KMS-11 (cell line): ENCODE results near the gene SYT17.

Experiments used
- H2AFZ ChIP-seq: fragments of 200-600 bp; sonication (generic); 2 replicates; pipeline ENCODE4 v1.6.1; 2016; ENCODE audit warnings: antibody characterized with exemption, mixed run types, low read depth
- H3K27ac ChIP-seq: fragments of 200-600 bp; sonication (generic); 2 replicates; pipeline ENCODE4 v1.6.1; 2016; ENCODE audit warnings: mild to moderate bottlenecking, mixed run types
- H3K27me3 ChIP-seq: fragments of 200-600 bp; sonication (generic); 2 replicates; pipeline ENCODE4 v1.6.1; 2017; ENCODE audit warnings: mild to moderate bottlenecking, low read depth, mixed run types, moderate library complexity; ENCODE audit not compliant: insufficient read depth
- H3K36me3 ChIP-seq: fragments of 200-600 bp; sonication (generic); 2 replicates; pipeline ENCODE4 v1.6.1; 2017; ENCODE audit warnings: mild to moderate bottlenecking, mixed run types; ENCODE audit not compliant: insufficient read depth
- H3K4me1 ChIP-seq: fragments of 200-600 bp; sonication (generic); 2 replicates; pipeline ENCODE4 v1.6.1; 2016; ENCODE audit warnings: mild to moderate bottlenecking, low read depth, mixed run types; ENCODE audit not compliant: poor library complexity, severe bottlenecking
- H3K4me2 ChIP-seq: fragments of 200-600 bp; sonication (generic); 2 replicates; pipeline ENCODE4 v1.7.0; 2016; ENCODE audit warnings: mild to moderate bottlenecking, mixed run types
- H3K4me3 ChIP-seq: fragments of 200-600 bp; sonication (generic); IDR thresholded peaks from 2 replicates; pipeline ENCODE4 v1.6.1; 2017; ENCODE audit warnings: low read depth, low read length, mixed read lengths; ENCODE audit not compliant: insufficient read depth
- H3K79me2 ChIP-seq: fragments of 200-600 bp; sonication (generic); 2 replicates; pipeline ENCODE4 v1.6.1; 2016; ENCODE audit warnings: low read depth, mixed run types; ENCODE audit not compliant: insufficient read depth
- H3K9ac ChIP-seq: fragments of 200-600 bp; sonication (generic); 2 replicates; pipeline ENCODE4 v1.6.1; 2016; ENCODE audit warnings: mild to moderate bottlenecking, mixed run types
- H4K20me1 ChIP-seq: fragments of 200-600 bp; sonication (generic); 2 replicates; pipeline ENCODE4 v1.6.1; 2016; ENCODE audit warnings: mild to moderate bottlenecking, mixed run types; ENCODE audit not compliant: insufficient read depth
- TF ChIP-seq, protein P1 (sequence below): fragments of 200-600 bp; sonication (generic); conservative IDR thresholded peaks from 2 replicates; pipeline ENCODE4 v1.6.1; 2017; ENCODE audit warnings: low read depth, mild to moderate bottlenecking, antibody characterized with exemption, low read length, moderate library complexity, mixed read lengths

SYT17 gene

DNA sequence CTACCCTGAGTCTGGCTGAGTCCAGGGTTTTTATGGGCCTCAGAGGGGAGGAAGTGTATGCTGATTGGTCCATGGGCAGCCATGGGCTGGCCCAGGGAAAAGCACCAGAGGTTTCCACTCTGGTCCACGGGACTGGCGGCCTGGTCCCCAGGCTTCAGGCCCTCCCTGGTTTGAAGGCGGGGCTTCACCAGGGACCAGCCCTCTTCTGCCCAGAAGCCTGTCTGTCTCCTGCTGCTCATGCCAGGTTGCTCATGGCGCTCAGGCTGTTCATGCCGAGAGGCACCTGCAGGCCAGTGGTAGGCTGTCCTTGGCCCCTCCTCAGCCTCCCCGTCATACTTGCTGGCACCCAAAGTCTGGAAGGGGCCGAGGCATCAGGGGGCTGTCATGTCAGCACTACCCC, 72.5 kb downstream of the SYT17 start:
- H3K79me2 ChIP-seq, result no peaks in the 10 kb centered on the region
- H3K36me3 ChIP-seq, result no peaks in the 10 kb centered on the region
- H3K9ac ChIP-seq, result no peak overlapping the region
- no peak overlapping the region for H2AFZ ChIP-seq
- H4K20me1 ChIP-seq, result no peaks in the 10 kb centered on the region
- TF ChIP-seq, protein P1, sequence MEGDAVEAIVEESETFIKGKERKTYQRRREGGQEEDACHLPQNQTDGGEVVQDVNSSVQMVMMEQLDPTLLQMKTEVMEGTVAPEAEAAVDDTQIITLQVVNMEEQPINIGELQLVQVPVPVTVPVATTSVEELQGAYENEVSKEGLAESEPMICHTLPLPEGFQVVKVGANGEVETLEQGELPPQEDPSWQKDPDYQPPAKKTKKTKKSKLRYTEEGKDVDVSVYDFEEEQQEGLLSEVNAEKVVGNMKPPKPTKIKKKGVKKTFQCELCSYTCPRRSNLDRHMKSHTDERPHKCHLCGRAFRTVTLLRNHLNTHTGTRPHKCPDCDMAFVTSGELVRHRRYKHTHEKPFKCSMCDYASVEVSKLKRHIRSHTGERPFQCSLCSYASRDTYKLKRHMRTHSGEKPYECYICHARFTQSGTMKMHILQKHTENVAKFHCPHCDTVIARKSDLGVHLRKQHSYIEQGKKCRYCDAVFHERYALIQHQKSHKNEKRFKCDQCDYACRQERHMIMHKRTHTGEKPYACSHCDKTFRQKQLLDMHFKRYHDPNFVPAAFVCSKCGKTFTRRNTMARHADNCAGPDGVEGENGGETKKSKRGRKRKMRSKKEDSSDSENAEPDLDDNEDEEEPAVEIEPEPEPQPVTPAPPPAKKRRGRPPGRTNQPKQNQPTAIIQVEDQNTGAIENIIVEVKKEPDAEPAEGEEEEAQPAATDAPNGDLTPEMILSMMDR, result no peak
- H3K27me3 ChIP-seq, result no peaks in the 10 kb centered on the region
- H3K4me2 ChIP-seq, result no peak overlapping the region
- no peaks in the 10 kb centered on the region for H3K4me1 ChIP-seq
- no peak overlapping the region for H3K4me3 ChIP-seq
- H3K27ac ChIP-seq, result no peak overlapping the region

DNA sequence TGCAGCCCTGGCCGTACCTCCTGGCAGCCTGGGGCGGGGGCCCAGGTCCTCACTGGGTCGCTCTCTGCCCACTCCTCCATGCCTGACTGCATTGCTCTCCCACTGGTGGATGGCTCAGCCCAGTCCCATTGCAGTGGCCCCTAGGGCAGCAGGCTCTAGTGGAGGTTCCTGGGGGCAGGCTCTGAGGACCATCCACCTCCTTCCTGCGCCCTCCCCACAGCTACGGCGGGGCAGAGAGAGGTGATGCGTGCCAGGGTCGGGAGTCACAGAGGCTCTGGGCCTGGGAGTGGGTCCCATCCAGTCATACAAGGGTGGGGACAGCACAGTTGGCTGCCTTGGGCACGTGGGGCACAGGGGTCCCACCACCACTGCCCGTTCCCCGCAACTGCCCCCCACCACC, 73.5 kb downstream of the SYT17 start:
- no peaks in the 10 kb centered on the region for H3K36me3 ChIP-seq
- H3K27me3 ChIP-seq, result no peaks in the 10 kb centered on the region
- no peak overlapping the region for H2AFZ ChIP-seq
- TF ChIP-seq, protein P1, result no peak
- no peaks in the 10 kb centered on the region for H4K20me1 ChIP-seq
- H3K4me3 ChIP-seq, result no peak overlapping the region
- no peak overlapping the region for H3K27ac ChIP-seq
- H3K4me1 ChIP-seq, result no peaks in the 10 kb centered on the region
- H3K79me2 ChIP-seq, result no peaks in the 10 kb centered on the region
- no peak overlapping the region for H3K4me2 ChIP-seq
- no peak overlapping the region for H3K9ac ChIP-seq

DNA sequence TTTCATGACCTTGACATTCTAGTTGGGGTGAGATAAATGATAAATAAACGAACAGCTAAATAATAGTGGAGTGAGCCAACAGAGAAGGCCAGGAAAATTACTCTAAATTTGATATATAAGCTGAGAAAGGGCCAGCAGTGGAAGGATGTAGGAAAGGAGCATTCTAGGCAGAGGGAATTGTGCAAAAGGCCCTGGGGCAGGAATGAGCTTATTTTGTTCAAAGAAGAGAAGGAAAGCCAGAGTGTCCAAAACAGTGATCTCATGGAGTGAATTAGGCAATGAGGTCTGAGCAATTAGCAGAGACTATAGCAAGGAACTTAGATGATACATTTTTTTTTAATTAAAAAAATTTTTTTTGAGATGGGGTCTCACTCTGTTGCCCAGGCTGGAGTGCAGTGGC, 74.1 kb downstream of the SYT17 start:
- no peak overlapping the region for H2AFZ ChIP-seq
- no peaks in the 10 kb centered on the region for H3K79me2 ChIP-seq
- no peaks in the 10 kb centered on the region for H3K27me3 ChIP-seq
- H3K27ac ChIP-seq, result no peak overlapping the region
- no peak overlapping the region for H3K9ac ChIP-seq
- H3K4me3 ChIP-seq, result no peak overlapping the region
- H3K36me3 ChIP-seq, result no peaks in the 10 kb centered on the region
- TF ChIP-seq, protein P1, result no peak
- H3K4me1 ChIP-seq, result no peaks in the 10 kb centered on the region
- no peaks in the 10 kb centered on the region for H4K20me1 ChIP-seq
- H3K4me2 ChIP-seq, result no peak overlapping the region

DNA sequence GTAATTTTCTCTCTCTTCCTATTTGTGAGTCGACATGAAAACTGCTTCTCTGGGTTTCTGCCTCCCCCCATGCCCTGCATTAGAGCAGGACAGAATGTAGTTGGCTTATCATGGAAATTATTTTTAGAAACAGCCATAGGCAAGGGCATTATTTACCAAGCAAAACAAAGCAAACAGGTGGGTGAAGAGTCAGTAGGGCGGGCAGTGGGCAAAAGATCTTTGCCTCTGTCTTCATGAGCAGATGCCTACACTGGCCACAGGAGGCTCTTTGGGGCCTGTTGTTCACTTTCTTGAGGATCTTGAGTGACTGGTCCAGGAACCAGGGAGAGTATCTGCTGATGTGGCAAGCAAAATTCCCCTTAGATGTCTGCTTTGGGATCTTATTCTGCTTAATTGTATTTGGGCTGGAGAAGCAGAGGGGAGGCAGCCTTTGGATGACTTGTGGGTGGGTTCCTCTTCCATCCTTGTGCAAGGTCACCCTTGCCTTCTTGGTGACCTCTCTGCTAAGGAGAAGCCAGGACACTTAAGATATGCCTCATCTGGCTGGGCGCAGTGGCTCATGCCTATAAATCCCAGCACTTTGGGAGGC, 75.0 kb downstream of the SYT17 start:
- no peaks in the 10 kb centered on the region for H3K27me3 ChIP-seq
- no peaks in the 10 kb centered on the region for H3K79me2 ChIP-seq
- H4K20me1 ChIP-seq, result no peaks in the 10 kb centered on the region
- no peaks in the 10 kb centered on the region for H3K4me1 ChIP-seq
- TF ChIP-seq, protein P1, result no peak
- no peak overlapping the region for H2AFZ ChIP-seq
- H3K4me3 ChIP-seq, result no peak overlapping the region
- H3K4me2 ChIP-seq, result no peak overlapping the region
- no peaks in the 10 kb centered on the region for H3K36me3 ChIP-seq
- H3K9ac ChIP-seq, result no peak overlapping the region
- H3K27ac ChIP-seq, result no peak overlapping the region
